Neural cell (in vitro differentiated cells): ENCODE data around the gene KCNK13. TPM values are rescaled to one million over a fixed set of nuclear protein-coding genes. Genes with fewer than 3 reads are reported as not detected.

Experiments
- H2AFZ ChIP-seq: fragments of 200-600, 300-800 bp; sonication (generic), shearing (Covaris generic); 2 replicates; pipeline ENCODE4 v1.6.0; 2014; ENCODE audit warnings: low read depth, mild to moderate bottlenecking, antibody characterized with exemption, low read length, moderate library complexity
- H3F3A ChIP-seq: fragments of 200-600 bp; shearing (Covaris generic); 2 replicates; pipeline ENCODE4 v1.6.1; 2016; ENCODE audit warnings: mild to moderate bottlenecking, moderate library complexity, mixed read lengths, antibody characterized with exemption, low read length; ENCODE audit not compliant: insufficient read depth, poor library complexity, severe bottlenecking
- H3K27ac ChIP-seq: fragments of 200-600, 300-800 bp; sonication (generic), shearing (Covaris generic); 2 replicates; pipeline ENCODE4 v1.5.1; 2014; ENCODE audit warnings: mild to moderate bottlenecking, low read length, moderate library complexity
- H3K27me3 ChIP-seq: fragments of 300-800, 200-600 bp; sonication (generic), shearing (Covaris generic); 2 replicates; pipeline ENCODE4 v1.6.0; 2014; ENCODE audit warnings: mild to moderate bottlenecking, low read depth, low read length, moderate library complexity; ENCODE audit not compliant: insufficient read depth
- H3K36me3 ChIP-seq: fragments of 300-800, 200-600 bp; sonication (generic), shearing (Covaris generic); 2 replicates; pipeline ENCODE4 v1.5.1; 2014; ENCODE audit warnings: mild to moderate bottlenecking, antibody characterized with exemption, low read length, moderate library complexity; ENCODE audit not compliant: insufficient read depth
- H3K4me2 ChIP-seq: fragments of 300-800, 200-600 bp; sonication (generic), shearing (Covaris generic); 2 replicates; pipeline ENCODE4 v1.6.0; 2014; ENCODE audit warnings: mild to moderate bottlenecking, low read length
- H3K4me3 ChIP-seq: fragments of 300-800, 200-600 bp; sonication (generic), shearing (Covaris generic); 2 replicates; pipeline ENCODE4 v1.5.1; 2014; ENCODE audit warnings: mild to moderate bottlenecking, low read length, moderate library complexity
- H3K79me2 ChIP-seq: fragments of 200-600 bp; shearing (Covaris generic); replicated peaks from 2 replicates; pipeline ENCODE4 v1.6.0; 2014; ENCODE audit warnings: mild to moderate bottlenecking, low read length, moderate library complexity; ENCODE audit not compliant: insufficient read depth
- H3K9ac ChIP-seq: fragments of 300-800, 200-600 bp; sonication (generic), shearing (Covaris generic); 2 replicates; pipeline ENCODE4 v1.6.1; 2016; ENCODE audit warnings: mild to moderate bottlenecking, low read length, mixed read lengths
- H3K9me2 ChIP-seq: fragments of 200-600 bp; shearing (Covaris generic); 2 replicates; pipeline ENCODE4 v1.6.1; 2016; ENCODE audit warnings: mild to moderate bottlenecking, low read length, mixed read lengths; ENCODE audit not compliant: insufficient read depth
- H3K9me3 ChIP-seq: fragments of 200-600, 300-800 bp; sonication (generic), shearing (Covaris generic); 2 replicates; pipeline ENCODE4 v1.6.1; 2016; ENCODE audit warnings: mild to moderate bottlenecking, mixed run types, low read length, moderate library complexity, mixed read lengths
- H4K20me1 ChIP-seq: fragments of 200-600 bp; shearing (Covaris generic); 2 replicates; pipeline ENCODE4 v1.6.1; 2016; ENCODE audit warnings: mild to moderate bottlenecking, mixed run types; ENCODE audit not compliant: insufficient read depth
- CTCF ChIP-seq: fragments of 450-650 bp; IDR thresholded peaks from 2 replicates; pipeline ENCODE4 v1.5.1; 2014; ENCODE audit warnings: antibody characterized with exemption, mild to moderate bottlenecking, moderate library complexity; ENCODE audit not compliant: poor library complexity, severe bottlenecking
- EP300 ChIP-seq: fragments of 450-650 bp; conservative IDR thresholded peaks from 2 replicates; pipeline ENCODE4 v1.6.1; 2014; ENCODE audit warnings: antibody characterized with exemption, mild to moderate bottlenecking, moderate library complexity; ENCODE audit not compliant: poor library complexity, severe bottlenecking
- EZH2 ChIP-seq: fragments of 200-600, 300-800 bp; shearing (Covaris generic), sonication (generic); IDR thresholded peaks from 2 replicates; pipeline ENCODE4 v1.6.1; 2014; ENCODE audit warnings: antibody characterized with exemption, low read length, borderline replicate concordance, mild to moderate bottlenecking; ENCODE audit not compliant: insufficient read depth, poor library complexity, severe bottlenecking
- MXI1 ChIP-seq: fragments of 450-650 bp; conservative IDR thresholded peaks from 2 replicates; pipeline ENCODE4 v1.6.1; 2014; ENCODE audit warnings: antibody characterized with exemption, mild to moderate bottlenecking; ENCODE audit not compliant: poor library complexity, severe bottlenecking
- POLR2AphosphoS5 ChIP-seq: IDR thresholded peaks from 2 replicates; pipeline ENCODE4 v1.6.1; 2012
- RAD21 ChIP-seq: fragments of 450-650 bp; conservative IDR thresholded peaks from 2 replicates; pipeline ENCODE4 v1.6.1; 2014; ENCODE audit warnings: antibody characterized with exemption, mild to moderate bottlenecking, moderate library complexity
- REST ChIP-seq: IDR thresholded peaks from 2 replicates; pipeline ENCODE4 v1.6.1; 2012; ENCODE audit warnings: borderline replicate concordance
- SMC3 ChIP-seq: fragments of 450-650 bp; conservative IDR thresholded peaks from 2 replicates; pipeline ENCODE4 v1.6.1; 2014; ENCODE audit warnings: antibody characterized with exemption, mild to moderate bottlenecking, moderate library complexity; ENCODE audit not compliant: poor library complexity
- TAF1 ChIP-seq: IDR thresholded peaks from 2 replicates; pipeline ENCODE4 v1.6.1; 2012; ENCODE audit warnings: low read depth
- polyA plus RNA-seq: library from polyadenylated mRNA; depleted of rRNA; stranded (reverse); fragments of >200 nt; gene quantifications from 2 replicates; pipeline ENCODE4 v1.2.3, GENCODE V29; 2014

Gene KCNK13
- polyA plus RNA-seq, 1 donor from 2014 or later: 0.11 TPM

- Histone ChIP-seq H3K36me3 (no peaks in the 10 kb centered on the region), H3K27me3 (no peaks in the 10 kb centered on the region), H3K9ac (no peak overlapping the region), H3F3A (no peaks in the 10 kb centered on the region), H3K4me2 (no peak overlapping the region), H2AFZ (no peak overlapping the region), H4K20me1 (no peaks in the 10 kb centered on the region), H3K9me3 (no peaks in the 10 kb centered on the region), H3K9me2 (no peaks in the 10 kb centered on the region), H3K4me3 (no peak overlapping the region), H3K27ac (no peak overlapping the region), H3K79me2 (no peaks in the 10 kb centered on the region)
- no peak for TF ChIP-seq EP300
- TF ChIP-seq SMC3: no peak
- no peak for TF ChIP-seq TAF1
- no peak for TF ChIP-seq RAD21
- TF ChIP-seq EZH2: no peak
- no peak for TF ChIP-seq CTCF
- TF ChIP-seq POLR2AphosphoS5: no peak
- no peak for TF ChIP-seq MXI1
Observed at GRCh38 chr14:90103808-90104207, 42.0 kb downstream of the KCNK13 start.

GRCh38 chr14:90105756-90106155 is 44.0 kb downstream of the KCNK13 start:
- Histone ChIP-seq H3K4me3 (no peak overlapping the region), H3K4me2 (no peak overlapping the region), H3K9ac (no peak overlapping the region), H3K36me3 (no peaks in the 10 kb centered on the region), H3K9me3 (no peaks in the 10 kb centered on the region), H3K79me2 (no peaks in the 10 kb centered on the region), H3K27me3 (no peaks in the 10 kb centered on the region), H3K27ac (no peak overlapping the region), H4K20me1 (no peaks in the 10 kb centered on the region), H3F3A (no peaks in the 10 kb centered on the region), H2AFZ (no peak overlapping the region), H3K9me2 (no peaks in the 10 kb centered on the region)
- no peak for TF ChIP-seq MXI1
- TF ChIP-seq TAF1: no peak
- no peak for TF ChIP-seq SMC3
- TF ChIP-seq RAD21: no peak
- no peak for TF ChIP-seq EP300
- no peak for TF ChIP-seq REST
- TF ChIP-seq CTCF: no peak
- no peak for TF ChIP-seq EZH2
- TF ChIP-seq POLR2AphosphoS5: no peak
